ENCODE measurements around the gene WNT11.

The WNT11 gene

GRCh38 chr11:76152086-76152681 lies 54.1 kb downstream of the WNT11 start:
- DNase-seq: peak; percentile 75

DNA sequence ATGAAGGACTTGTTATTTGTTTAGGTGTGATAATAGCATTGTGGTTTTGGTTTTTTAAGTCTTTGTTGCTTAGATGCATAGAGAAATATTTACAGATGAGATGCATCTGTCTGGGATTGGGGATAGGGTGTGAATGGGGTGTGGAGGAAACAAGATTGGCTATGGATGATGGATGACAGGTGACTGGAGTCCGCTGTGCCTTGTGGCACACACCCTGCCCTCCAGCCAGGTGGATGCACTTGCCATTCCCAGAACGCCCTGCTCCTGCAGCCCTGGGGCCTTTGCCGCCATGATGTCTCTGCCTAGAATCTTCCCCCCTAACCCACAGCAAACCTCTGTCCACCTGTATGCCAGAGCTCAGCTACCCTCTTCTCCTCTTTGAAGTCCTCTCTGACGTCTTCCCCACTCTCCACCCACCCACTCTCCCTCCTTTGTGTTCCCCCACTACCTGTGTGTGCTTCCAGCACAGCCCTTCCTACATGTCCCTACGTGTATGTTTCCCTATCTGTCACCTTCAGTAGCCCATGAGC lies 54.7 kb downstream of the WNT11 start:
- DNase-seq: no peak

DNA sequence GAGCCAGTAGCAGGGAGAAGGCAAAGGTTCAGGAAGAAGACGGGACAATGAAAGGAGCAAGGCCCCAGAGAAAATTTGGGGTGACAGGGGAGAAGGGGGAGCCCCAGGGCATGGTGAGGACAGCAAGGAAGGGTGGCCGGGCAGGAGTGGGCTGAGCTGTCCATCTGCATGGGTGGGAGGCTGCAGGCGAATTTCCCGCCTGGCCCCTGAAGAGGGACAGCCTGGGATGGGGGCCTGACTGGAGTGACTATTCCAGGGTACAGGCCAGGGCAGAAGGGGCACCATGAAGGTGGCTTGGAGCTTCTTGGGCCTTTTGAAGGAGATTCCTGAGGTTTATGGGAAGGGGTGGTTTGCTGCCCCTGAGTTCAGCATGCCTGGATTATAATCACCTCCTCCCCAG lies 56.2 kb downstream of the WNT11 start:
- no peak for DNase-seq

- DNase-seq: no peak
Measured at GRCh38 chr11:76149713-76150112, 56.6 kb downstream of the WNT11 start.

GRCh38 chr11:76148941-76149613 lies 57.2 kb downstream of the WNT11 start:
- DNase-seq: no peak

DNA sequence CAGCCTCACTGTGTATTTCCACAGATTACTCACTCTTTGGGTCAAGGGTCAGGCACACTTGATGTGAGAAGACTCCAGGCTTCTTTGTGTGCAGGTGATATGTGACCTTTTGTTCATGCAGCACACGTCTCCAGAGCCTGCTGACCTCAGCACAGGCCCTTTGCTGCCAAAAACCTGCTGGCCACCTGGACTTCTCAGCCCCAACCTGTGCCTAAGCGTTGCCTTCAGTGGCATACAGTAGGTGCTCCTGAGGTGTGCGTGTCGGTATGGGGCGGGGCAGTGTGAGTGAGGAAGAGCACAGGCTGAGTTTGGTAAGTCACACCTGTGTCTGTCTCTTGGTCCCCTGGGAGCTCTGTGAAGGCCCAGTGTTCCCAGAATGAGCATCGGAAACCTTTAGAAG lies 58.1 kb downstream of the WNT11 start:
- DNase-seq: no peak

DNA sequence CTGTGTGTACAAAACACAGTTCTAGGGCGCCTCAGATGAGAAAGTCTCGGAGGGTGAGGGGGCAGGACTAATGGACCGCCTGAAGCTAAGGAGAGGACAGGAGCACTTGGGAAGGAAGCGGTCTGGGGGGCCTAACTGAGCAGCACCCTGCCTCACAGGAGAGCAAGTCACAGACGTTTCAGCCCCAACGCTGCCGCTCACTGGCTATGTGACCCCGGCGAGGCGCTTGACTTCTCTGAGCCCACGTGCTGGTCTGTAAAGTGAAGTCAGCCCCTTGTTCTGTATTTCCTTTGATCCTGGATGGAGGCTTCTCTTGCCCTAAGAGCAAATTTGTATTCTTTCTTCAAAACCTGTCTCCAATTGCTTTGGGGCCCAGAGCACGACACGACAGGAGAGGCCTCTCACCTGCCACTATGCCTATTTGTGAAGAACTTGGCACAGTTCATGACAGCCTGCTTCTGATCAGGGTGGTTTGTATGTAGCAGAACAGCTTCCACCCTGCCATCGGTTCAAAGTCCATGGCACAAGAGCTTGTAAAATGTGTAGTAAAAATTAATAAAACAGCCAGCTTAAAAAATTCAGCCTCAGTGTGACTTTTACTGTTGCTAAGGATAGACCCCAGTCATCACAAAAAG lies 59.1 kb downstream of the WNT11 start:
- DNase-seq: no peak

- DNase-seq: no peak
Measured at GRCh38 chr11:76143274-76143673, 63.0 kb downstream of the WNT11 start.

GRCh38 chr11:76141901-76142588 lies 64.3 kb downstream of the WNT11 start:
- no peak for DNase-seq

DNA sequence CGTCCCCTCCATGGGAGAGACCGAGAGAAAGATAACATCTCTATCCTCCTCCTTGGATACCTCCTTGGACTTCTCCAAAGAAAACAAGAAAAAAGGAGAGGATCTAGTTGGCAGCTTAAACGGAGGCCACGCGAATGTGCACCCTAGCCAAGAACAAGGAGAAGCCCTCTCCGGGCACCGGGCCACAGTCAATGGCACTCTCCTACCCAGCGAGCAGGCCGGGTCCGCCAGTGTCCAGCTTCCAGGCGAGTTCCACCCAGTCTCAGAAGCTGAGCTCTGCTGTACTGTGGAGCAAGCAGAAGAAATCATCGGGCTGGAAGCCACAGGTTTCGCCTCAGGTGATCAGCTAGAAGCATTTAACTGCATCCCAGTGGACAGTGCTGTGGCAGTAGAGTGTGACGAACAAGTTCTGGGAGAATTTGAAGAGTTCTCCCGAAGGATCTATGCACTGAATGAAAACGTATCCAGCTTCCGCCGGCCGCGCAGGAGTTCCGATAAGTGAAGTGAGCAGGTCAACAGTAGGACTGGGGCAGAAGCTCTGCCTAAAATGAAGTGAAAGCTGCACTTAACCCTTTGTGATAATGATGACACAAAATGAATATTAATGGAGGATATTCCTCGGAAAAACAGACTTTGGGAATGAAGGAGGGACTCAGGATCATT lies 65.3 kb downstream of the WNT11 start:
- DNase-seq: no peak

DNA sequence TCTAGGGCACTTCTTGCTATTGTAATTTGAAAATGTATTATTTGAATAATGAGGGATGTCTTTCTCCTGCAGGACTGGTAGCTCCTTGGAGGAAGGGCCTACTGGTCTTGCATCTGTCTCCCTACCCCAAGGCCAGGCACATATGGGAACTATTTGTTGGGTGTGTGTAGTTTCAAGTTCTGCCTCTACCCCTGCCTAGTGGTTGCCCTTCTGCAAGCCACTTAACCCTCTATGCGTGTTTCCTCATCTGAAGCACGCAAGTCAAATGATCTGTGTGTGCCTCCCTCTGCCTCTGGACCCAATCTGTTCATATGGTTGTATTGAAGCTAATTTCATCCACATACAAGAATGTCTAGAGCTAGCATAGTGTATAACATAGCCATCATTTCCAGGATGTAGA lies 67.0 kb downstream of the WNT11 start:
- no peak for DNase-seq

All from CD4-positive, alpha-beta T cell treated with Interleukin-17A for 1 hour (primary cell).